H9 (cell line): ENCODE results near the gene FOXN1. TPM values are rescaled to one million over a fixed set of nuclear protein-coding genes. Genes with fewer than 3 reads are reported as not detected.
A peak's percentile ranks its signal among the peaks of the same experiment; 100 is the strongest.

ENCODE experiments used
- DNase-seq: peaks from one replicate; pipeline ENCODE4 v3.0.0-alpha.2; 2017
- H2AFZ ChIP-seq: one replicate; pipeline ENCODE4 v1.6.1; 2013; ENCODE audit warnings: mild to moderate bottlenecking, low read length, control low read depth, moderate library complexity
- H2AK5ac ChIP-seq: 2 replicates; pipeline ENCODE4 v1.6.1; 2013; ENCODE audit warnings: low read length, control low read depth, mixed read lengths; ENCODE audit not compliant: insufficient read length
- H2BK120ac ChIP-seq: one replicate; pipeline ENCODE4 v1.6.1; 2013; ENCODE audit warnings: low read depth, mild to moderate bottlenecking, low read length, control low read depth, inconsistent platforms; ENCODE audit not compliant: poor library complexity, severe bottlenecking
- H2BK12ac ChIP-seq: 2 replicates; pipeline ENCODE4 v1.6.1; 2013; ENCODE audit warnings: low read length, control low read depth, mixed read lengths, low read depth; ENCODE audit not compliant: insufficient read length
- H2BK15ac ChIP-seq: 2 replicates; pipeline ENCODE4 v1.6.1; 2013; ENCODE audit warnings: low read depth, low read length, control low read depth
- H2BK20ac ChIP-seq: one replicate; pipeline ENCODE4 v1.6.1; 2013; ENCODE audit warnings: low read depth, mild to moderate bottlenecking, low read length, control low read depth, inconsistent platforms; ENCODE audit not compliant: poor library complexity, severe bottlenecking
- H2BK5ac ChIP-seq: 2 replicates; pipeline ENCODE4 v1.6.1; 2013; ENCODE audit warnings: low read length, control low read depth, mixed read lengths; ENCODE audit not compliant: insufficient read length
- H3K14ac ChIP-seq: 2 replicates; pipeline ENCODE4 v1.6.1; 2013; ENCODE audit warnings: low read length, control low read depth; ENCODE audit not compliant: insufficient read depth
- H3K18ac ChIP-seq: 2 replicates; pipeline ENCODE4 v1.6.1; 2013; ENCODE audit warnings: low read depth, mild to moderate bottlenecking, mixed read lengths, low read length, control low read depth; ENCODE audit not compliant: insufficient read length
- H3K23ac ChIP-seq: 2 replicates; pipeline ENCODE4 v1.6.1; 2013; ENCODE audit warnings: low read length, control low read depth, mixed read lengths, low read depth; ENCODE audit not compliant: insufficient read length
- H3K23me2 ChIP-seq: 2 replicates; pipeline ENCODE4 v1.6.1; 2013; ENCODE audit warnings: low read depth, mild to moderate bottlenecking, mixed read lengths, low read length, control low read depth; ENCODE audit not compliant: insufficient read length, poor library complexity, severe bottlenecking
- H3K27ac ChIP-seq: 2 replicates; pipeline ENCODE4 v1.5.1; 2013; ENCODE audit warnings: low read length, control low read depth, mixed read lengths, low read depth; ENCODE audit not compliant: insufficient read length
- H3K27me3 ChIP-seq: 2 replicates; pipeline ENCODE4 v1.6.1; 2013; ENCODE audit warnings: low read length, control low read depth, inconsistent platforms; ENCODE audit not compliant: insufficient read depth
- H3K4ac ChIP-seq: 2 replicates; pipeline ENCODE4 v1.6.1; 2013; ENCODE audit warnings: low read depth, mild to moderate bottlenecking, control low read depth, inconsistent platforms, low read length, moderate library complexity
- H3K4me1 ChIP-seq: 2 replicates; pipeline ENCODE4 v1.6.1; 2013; ENCODE audit warnings: low read length, control low read depth, inconsistent platforms; ENCODE audit not compliant: insufficient read depth
- H3K4me2 ChIP-seq: 2 replicates; pipeline ENCODE4 v1.6.1; 2013; ENCODE audit warnings: low read length, control low read depth, mixed read lengths; ENCODE audit not compliant: insufficient read length, insufficient read depth
- H3K56ac ChIP-seq: 2 replicates; pipeline ENCODE4 v1.6.1; 2013; ENCODE audit warnings: low read depth, mild to moderate bottlenecking, mixed read lengths, low read length, control low read depth; ENCODE audit not compliant: insufficient read length
- H3K79me1 ChIP-seq: 2 replicates; pipeline ENCODE4 v1.6.1; 2013; ENCODE audit warnings: low read depth, mild to moderate bottlenecking, moderate library complexity, low read length, control low read depth, inconsistent platforms; ENCODE audit not compliant: insufficient read depth, poor library complexity, severe bottlenecking
- H3K79me2 ChIP-seq: 2 replicates; pipeline ENCODE4 v1.6.1; 2013; ENCODE audit warnings: low read length, control low read depth, inconsistent platforms; ENCODE audit not compliant: insufficient read depth
- H3K9ac ChIP-seq: 2 replicates; pipeline ENCODE4 v1.6.1; 2013; ENCODE audit warnings: low read length, control low read depth, mixed read lengths; ENCODE audit not compliant: insufficient read length; ENCODE audit errors: extremely low read depth
- H3K9me3 ChIP-seq: one replicate; pipeline ENCODE4 v1.6.1; 2013; ENCODE audit warnings: low read depth, low read length, inconsistent platforms; ENCODE audit not compliant: control insufficient read depth
- H3T11ph ChIP-seq: one replicate; pipeline ENCODE4 v1.6.1; 2013; ENCODE audit warnings: mild to moderate bottlenecking, low read length, control low read depth, inconsistent platforms
- H4K20me1 ChIP-seq: one replicate; pipeline ENCODE4 v1.6.1; 2013; ENCODE audit not compliant: control insufficient read depth, insufficient read length, insufficient read depth
- H4K5ac ChIP-seq: 2 replicates; pipeline ENCODE4 v1.6.1; 2013; ENCODE audit warnings: low read depth, mild to moderate bottlenecking, mixed read lengths, low read length, control low read depth; ENCODE audit not compliant: insufficient read length
- H4K8ac ChIP-seq: replicated peaks from 2 replicates; pipeline ENCODE4 v1.6.1; 2013; ENCODE audit warnings: low read length, control low read depth, mixed read lengths, low read depth; ENCODE audit not compliant: insufficient read length
- H4K91ac ChIP-seq: 2 replicates; pipeline ENCODE4 v1.6.1; 2013; ENCODE audit warnings: low read depth, mild to moderate bottlenecking, moderate library complexity, mixed read lengths, low read length, control low read depth; ENCODE audit not compliant: insufficient read length
- H3K27ac Mint-ChIP-seq, 3 experiments: 2 replicates in 2 of 3; 3 replicates in 1 of 3; pipeline ENCODE4 v1.8.0; 2020 to 2021; ENCODE audit warnings: mixed read lengths in 3 of 3, mild to moderate bottlenecking in 1 of 3, moderate library complexity in 1 of 3
- H3K27me3 Mint-ChIP-seq: 2 replicates; pipeline ENCODE4 v1.8.0; 2021; ENCODE audit warnings: low read depth, mild to moderate bottlenecking, moderate library complexity, mixed read lengths
- H3K36me3 Mint-ChIP-seq, 3 experiments: 2 replicates in 2 of 3; 3 replicates in 1 of 3; pipeline ENCODE4 v1.8.0; 2020 to 2021; ENCODE audit warnings: low read depth in 3 of 3, mixed read lengths in 3 of 3; ENCODE audit not compliant: insufficient read depth in 1 of 3
- H3K4me1 Mint-ChIP-seq, 2 experiments: 2 replicates each; pipeline ENCODE4 v1.8.0; 2020; ENCODE audit warnings: mixed read lengths in 2 of 2
- H3K4me3 Mint-ChIP-seq, 2 experiments: 2 replicates in 1 of 2; 3 replicates in 1 of 2; pipeline ENCODE4 v1.8.0; 2020 to 2021; ENCODE audit warnings: mild to moderate bottlenecking in 2 of 2, mixed read lengths in 2 of 2, moderate library complexity in 1 of 2
- H3K9me3 Mint-ChIP-seq, 2 experiments: 2 replicates in 1 of 2; 3 replicates in 1 of 2; pipeline ENCODE4 v1.8.0; 2020; ENCODE audit warnings: mild to moderate bottlenecking in 2 of 2, mixed read lengths in 2 of 2, moderate library complexity in 1 of 2
- WGBS: extraction: QIAGEN DNeasy Blood & Tissue Kit; methylation state at CpG from one replicate; pipeline ENCODE4 v1.1.7; 2013; ENCODE audit warnings: missing lambda C conversion rate, low lambda C conversion rate, mixed read lengths; ENCODE audit not compliant: insufficient read length; ENCODE audit errors: extremely low coverage; 5-methylcytosine and 5-hydroxymethylcytosine counted together
- total RNA-seq: library from RNA; stranded (reverse); gene quantifications from 2 replicates; pipeline ENCODE4 v1.2.1, GENCODE V29; 2021
- TF ChIP-seq, protein P1 (sequence below): fragments of 200-600 bp; sonication (generic); conservative IDR thresholded peaks from 3 replicates; pipeline ENCODE4 v1.8.0; 2021; ENCODE audit warnings: antibody characterized with exemption, mild to moderate bottlenecking

Gene FOXN1
- total RNA-seq, 1 experiment from 2014 or later, result not detected

- Histone ChIP-seq H3K4me2 (no peak within 1 kb of the TSS), H3K56ac (no peak within 1 kb of the TSS), H3K9me3 (no peaks in the 10 kb centered on the region), H3K14ac (no peak within 1 kb of the TSS), H3T11ph (no peak within 1 kb of the TSS), H2BK15ac (no peak within 1 kb of the TSS), H4K20me1 (no peaks in the 10 kb centered on the region), H3K79me1 (no peaks in the 10 kb centered on the region), H2BK5ac (no peak within 1 kb of the TSS), H3K4ac (no peak within 1 kb of the TSS), H3K27me3 (no peaks in the 10 kb centered on the region; the same call in 1 of the 2 replicates), H3K23me2 (no peaks in the 10 kb centered on the region), H2AK5ac (no peak within 1 kb of the TSS), H2AFZ (no peak within 1 kb of the TSS), H3K79me2 (no peaks in the 10 kb centered on the region), H2BK12ac (no peak within 1 kb of the TSS), H4K8ac (no peak within 1 kb of the TSS), H2BK120ac (no peak within 1 kb of the TSS), H3K27ac (no peak within 1 kb of the TSS), H3K18ac (no peak within 1 kb of the TSS), H3K23ac (no peak within 1 kb of the TSS), H3K4me1 (no peaks in the 10 kb centered on the region; the same call in 1 of the 2 replicates), H2BK20ac (no peak within 1 kb of the TSS), H3K9ac (no peak within 1 kb of the TSS), H4K91ac (no peak within 1 kb of the TSS), H4K5ac (no peak within 1 kb of the TSS)
- H3K27me3 Mint-ChIP-seq, result peaks cover 13% of the 10 kb centered on the region
- no CpG with 5 or more reads among the region's 5 CpGs for WGBS
- H3K36me3 Mint-ChIP-seq, result no peaks in the 10 kb centered on the region
- H3K27ac Mint-ChIP-seq, result peak within 1 kb of the TSS in 1 of 3 experiments; percentile 23; a peak in 2 of 7 replicates
- no peak within 1 kb of the TSS; a peak in 1 of 5 replicates for H3K4me3 Mint-ChIP-seq
- TF ChIP-seq, protein P1, sequence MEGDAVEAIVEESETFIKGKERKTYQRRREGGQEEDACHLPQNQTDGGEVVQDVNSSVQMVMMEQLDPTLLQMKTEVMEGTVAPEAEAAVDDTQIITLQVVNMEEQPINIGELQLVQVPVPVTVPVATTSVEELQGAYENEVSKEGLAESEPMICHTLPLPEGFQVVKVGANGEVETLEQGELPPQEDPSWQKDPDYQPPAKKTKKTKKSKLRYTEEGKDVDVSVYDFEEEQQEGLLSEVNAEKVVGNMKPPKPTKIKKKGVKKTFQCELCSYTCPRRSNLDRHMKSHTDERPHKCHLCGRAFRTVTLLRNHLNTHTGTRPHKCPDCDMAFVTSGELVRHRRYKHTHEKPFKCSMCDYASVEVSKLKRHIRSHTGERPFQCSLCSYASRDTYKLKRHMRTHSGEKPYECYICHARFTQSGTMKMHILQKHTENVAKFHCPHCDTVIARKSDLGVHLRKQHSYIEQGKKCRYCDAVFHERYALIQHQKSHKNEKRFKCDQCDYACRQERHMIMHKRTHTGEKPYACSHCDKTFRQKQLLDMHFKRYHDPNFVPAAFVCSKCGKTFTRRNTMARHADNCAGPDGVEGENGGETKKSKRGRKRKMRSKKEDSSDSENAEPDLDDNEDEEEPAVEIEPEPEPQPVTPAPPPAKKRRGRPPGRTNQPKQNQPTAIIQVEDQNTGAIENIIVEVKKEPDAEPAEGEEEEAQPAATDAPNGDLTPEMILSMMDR, result 0 out of 3 replicates have a peak, but pooled peaks have one; percentile 13
- DNase-seq, result peak; percentile 43
- H3K4me1 Mint-ChIP-seq, result peaks cover 7 to 18% of the 10 kb centered on the region in 2 experiments
- no peaks in the 10 kb centered on the region for H3K9me3 Mint-ChIP-seq
Observed at GRCh38 chr17:28473542-28473941, 32.6 kb upstream of the FOXN1 start, which contains the start of gene SLC13A2. Gene SLC13A2 (plus strand): TSS chr17:28473644. CDS start chr17:28473713, 69 bp downstream.
